GM12878 (cell line): ENCODE results near the gene LDLRAD3. TPM values are rescaled to one million over a fixed set of nuclear protein-coding genes. Genes with fewer than 3 reads are reported as not detected.

Source experiments
- ATAC-seq: fragments of 200-7000 bp; cut with Tn5 transposase; 3 replicates; pipeline ENCODE4 v1.9.1; 2020; ENCODE audit warnings: mild to moderate bottlenecking, moderate library complexity
- BruUV-seq: library from RNA; stranded (reverse); fragments of 400-500 nt; replicated peaks from 2 replicates; lab custom pipeline; 2021; lab: Mats Ljungman, UMichigan
- CTCF ChIA-PET: fragments of 300-600 bp; sonication (Branson Sonifier 250); formaldehyde crosslinking; extraction: SDS; loops from one replicate; lab custom pipeline; 2021; ENCODE audit warnings: inconsistent platforms; lab: Yijun Ruan, JAX
- POLR2A ChIA-PET: fragments of 350-600 bp; formaldehyde crosslinking; extraction: SDS; loops from one replicate; lab custom pipeline; 2021; ENCODE audit warnings: inconsistent platforms; lab: Charles Lee
- RAD21 ChIA-PET: fragments of 300-600 bp; sonication (Branson Sonifier 250); formaldehyde crosslinking; loops from one replicate; lab custom pipeline; 2023; ENCODE audit warnings: antibody characterized with exemption; ENCODE audit not compliant: unreplicated experiment; lab: Charles Lee
- SMC1A ChIA-PET: fragments of 300-600 bp; sonication (Branson Sonifier 250); formaldehyde crosslinking; loops from one replicate; lab custom pipeline; 2023; ENCODE audit not compliant: unreplicated experiment, uncharacterized antibody; lab: Charles Lee
- DNase-seq: peaks from one replicate; pipeline ENCODE4 v3.0.0-alpha.2; 2011; ENCODE audit warnings: low read depth, low spot score
- FAIRE-seq: peaks from 3 replicates; lab custom pipeline; 2011; peaks lifted over from hg19 to GRCh38; lab: Jason Lieb, UNC
- H2AFZ ChIP-seq: 2 replicates; pipeline ENCODE4 v1.6.0; 2011; ENCODE audit warnings: low read depth, low read length, control low read depth; ENCODE audit not compliant: control insufficient read depth
- H3K27ac ChIP-seq: 2 replicates; pipeline ENCODE4 v1.5.1; 2011; ENCODE audit warnings: control low read depth; ENCODE audit not compliant: control insufficient read depth, insufficient read depth
- H3K27me3 ChIP-seq, 2 experiments: replicated peaks in 1 of 2; 2 replicates each; pipeline versions ENCODE4 v1.6.0 to v1.6.1; 2011; ENCODE audit warnings: low read length in 1 of 2; ENCODE audit not compliant: control insufficient read depth in 2 of 2, insufficient read depth in 2 of 2
- H3K36me3 ChIP-seq, 2 experiments: 2 replicates each; pipeline ENCODE4 v1.5.1; 2011; ENCODE audit warnings: low read length in 1 of 2; ENCODE audit not compliant: control insufficient read depth in 2 of 2, insufficient read depth in 2 of 2
- H3K4me1 ChIP-seq: 2 replicates; pipeline ENCODE4 v1.6.1; 2011; ENCODE audit warnings: mild to moderate bottlenecking, low read length, moderate library complexity, mixed read lengths; ENCODE audit not compliant: control insufficient read depth, insufficient read depth
- H3K4me2 ChIP-seq: 2 replicates; pipeline ENCODE4 v1.6.0; 2011; ENCODE audit warnings: control low read depth; ENCODE audit not compliant: control insufficient read depth, insufficient read depth
- H3K4me3 ChIP-seq: fragments of 200-600 bp; sonication (generic); 2 replicates; pipeline ENCODE4 v1.5.1; 2016
- H3K79me2 ChIP-seq: 2 replicates; pipeline ENCODE4 v1.6.0; 2011; ENCODE audit warnings: low read length; ENCODE audit not compliant: control insufficient read depth, insufficient read depth
- H3K9ac ChIP-seq: 2 replicates; pipeline ENCODE4 v1.8.0; 2011; ENCODE audit warnings: low read length, control low read depth, mixed read lengths; ENCODE audit not compliant: control insufficient read depth, insufficient read depth
- H3K9me3 ChIP-seq: replicated peaks from 3 replicates; pipeline ENCODE4 v1.5.1; 2011; ENCODE audit warnings: mild to moderate bottlenecking, low read length; ENCODE audit not compliant: control insufficient read depth, insufficient read depth
- H4K20me1 ChIP-seq: 2 replicates; pipeline ENCODE4 v1.6.0; 2011; ENCODE audit not compliant: control insufficient read depth, insufficient read depth
- E4F1 ChIP-seq: fragments of 450-650 bp; IDR thresholded peaks from 2 replicates; pipeline ENCODE4 v1.6.1; 2018; ENCODE audit warnings: borderline replicate concordance, mild to moderate bottlenecking; ENCODE audit not compliant: partially characterized antibody
- MEF2A ChIP-seq: IDR thresholded peaks from 2 replicates; pipeline ENCODE4 v1.6.1; 2011; ENCODE audit warnings: low read depth, mild to moderate bottlenecking, low read length, moderate library complexity; ENCODE audit not compliant: insufficient read depth
- POLR2A ChIP-seq: IDR thresholded peaks from 2 replicates; pipeline ENCODE4 v1.6.1; 2011; ENCODE audit warnings: low read depth, mild to moderate bottlenecking, low read length
- RAD51 ChIP-seq: fragments of 450-650 bp; IDR thresholded peaks from 2 replicates; pipeline ENCODE4 v1.6.1; 2016; ENCODE audit warnings: moderate library complexity, mild to moderate bottlenecking, inconsistent platforms
- RBBP5 ChIP-seq: fragments of 200-600 bp; sonication (generic); conservative IDR thresholded peaks from 2 replicates; pipeline ENCODE4 v1.6.1; 2016
- SMC3 ChIP-seq: IDR thresholded peaks from 2 replicates; pipeline ENCODE4 v1.6.1; 2011; ENCODE audit warnings: low read length, improper control_type of control experiment, borderline replicate concordance
- TCF3 ChIP-seq: IDR thresholded peaks from 2 replicates; pipeline ENCODE4 v1.6.1; 2012; ENCODE audit warnings: low read depth, mild to moderate bottlenecking, low read length, borderline replicate concordance; ENCODE audit not compliant: insufficient read depth
- USF1 ChIP-seq: IDR thresholded peaks from 2 replicates; pipeline ENCODE4 v1.6.1; 2011; ENCODE audit warnings: borderline replicate concordance, low read depth, mild to moderate bottlenecking, moderate library complexity, mixed read lengths, low read length; ENCODE audit not compliant: insufficient read depth; ENCODE audit errors: extremely low read length
- USF2 ChIP-seq: IDR thresholded peaks from 2 replicates; pipeline ENCODE4 v1.6.1; 2011; ENCODE audit warnings: low read depth, low read length, improper control_type of control experiment, borderline replicate concordance
- ZBED1 ChIP-seq: IDR thresholded peaks from 2 replicates; pipeline ENCODE4 v1.6.1; 2016; ENCODE audit warnings: borderline replicate concordance
- ZBTB33 ChIP-seq: fragments of 450-650 bp; IDR thresholded peaks from 2 replicates; pipeline ENCODE4 v1.6.1; 2017; ENCODE audit warnings: mild to moderate bottlenecking
- ZBTB4 ChIP-seq: fragments of 450-650 bp; formaldehyde crosslinking; IDR thresholded peaks from 2 replicates; pipeline ENCODE4 v1.4.0; 2022; ENCODE audit warnings: mild to moderate bottlenecking, moderate library complexity
- WGBS: methylation state at CpG from one replicate; pipeline ENCODE4 v1.1.6; 2016; ENCODE audit warnings: low lambda C conversion rate; ENCODE audit not compliant: insufficient replicate concordance, insufficient coverage; ENCODE audit errors: missing lambda C conversion rate; 5-methylcytosine and 5-hydroxymethylcytosine counted together
- in situ Hi-C: fragments of 300-500 bp; cut with MboI; formaldehyde crosslinking; loops from 9 replicates; pipeline ENCODE4 v1.14.3; 2018; ENCODE audit warnings: mixed read lengths
- intact Hi-C: fragments of 100-400 bp; cut with micrococcal nuclease; formaldehyde crosslinking; loops from one replicate; pipeline ENCODE4 v1.14.2; 2022; ENCODE audit not compliant: unreplicated experiment
- polyA plus RNA-seq, 11 experiments: library from polyadenylated mRNA; depleted of rRNA in 4 of 11; unstranded in 6 of 11; stranded (reverse) in 5 of 11; fragments of >200 nt; fragmentation: Nextera tagmentation in 4 of 11; fragmentation: Illumina TruSeq in 1 of 11; extraction: Ambion mirVana in 4 of 11; extraction: Trizol in 1 of 11; gene quantifications; 1 replicate in 1 of 11; 2 replicates in 10 of 11; pipeline versions ENCODE4 v1.2.1 to v1.2.3, GENCODE V29; 2011 to 2016; ENCODE audit warnings: inconsistent platforms in 2 of 11, missing spikeins in 2 of 11, low read depth in 1 of 11
- total RNA-seq, 4 experiments: library from RNA; depleted of rRNA in 3 of 4; stranded (reverse); fragments of >200 nt in 3 of 4; fragmentation: Illumina TruSeq in 1 of 4; extraction: Trizol in 1 of 4; gene quantifications; 2 replicates each; pipeline versions ENCODE4 v1.2.1 to v1.2.3, GENCODE V29; 2013 to 2021

Gene LDLRAD3
- total and polyA plus RNA-seq, 10 of the 15 experiments (the other 5 are each of a cell fraction or from before 2014, with no cell fraction given) = 2.5 to 17.2 (median 10.7) TPM

GRCh38 chr11:35963911-35964310 lies 20.0 kb downstream of the LDLRAD3 start:
- ChIA-PET SMC1A (interaction anchor here (1.1 to 1.7 kb wide), 3 partner anchors 14 to 34 kb away, joined by 3 to 8 read pairs (median 3); no protein-coding TSS in a partner anchor), CTCF (no interaction called here), POLR2A (no interaction called here), RAD21 (no interaction called here)
- no peak overlapping the region for H3K4me3 ChIP-seq
- H3K4me1 ChIP-seq = peaks cover 10% of the 10 kb centered on the region
- H3K4me2 ChIP-seq = no peak overlapping the region
- no peaks in the 10 kb centered on the region for H3K36me3 ChIP-seq
- ATAC-seq (no peak), DNase-seq (no peak), FAIRE-seq (no peak)
- intact Hi-C loops = no loop called here
- H2AFZ ChIP-seq = no peak overlapping the region
- 32% methylated on average over 3 of the region's 3 CpGs for WGBS
- H3K9ac ChIP-seq = no peak overlapping the region
- no peaks in the 10 kb centered on the region for H3K79me2 ChIP-seq
- BruUV-seq = no TSS peak
- no peak for TF ChIP-seq SMC3
- TF ChIP-seq TCF3 = no peak
- no peak for TF ChIP-seq USF2
- no peak for TF ChIP-seq ZBED1
- no peak for TF ChIP-seq ZBTB4
- no peak for TF ChIP-seq ZBTB33
- TF ChIP-seq RAD51 = no peak
- no peak for TF ChIP-seq USF1
- no peak for TF ChIP-seq MEF2A
- TF ChIP-seq POLR2A = no peak
- TF ChIP-seq E4F1 = no peak
- TF ChIP-seq RBBP5 = no peak
- H3K27ac ChIP-seq = no peak overlapping the region
- H3K9me3 ChIP-seq = peaks cover 4% of the 10 kb centered on the region; the same call in 2 of the 3 replicates
- no peaks in the 10 kb centered on the region for H4K20me1 ChIP-seq
- in situ Hi-C loops = no loop called here
- no peaks in the 10 kb centered on the region for H3K27me3 ChIP-seq
